Body of pancreas (tissue), 4 donors: ENCODE results near the gene TXNL4B.

Experiments
- POLR2A ChIP-seq, 3 donors: fragments of 450-650 bp; IDR thresholded peaks; one replicate each; pipeline ENCODE4 v1.6.1; 2016; ENCODE audit warnings: antibody characterized with exemption in 3 of 3, mild to moderate bottlenecking in 2 of 3
- TF ChIP-seq, protein P1 (sequence below), 7 experiments: fragments of 450-650 bp in 4 of 7; fragments of 200-600 bp in 3 of 7; sonication (generic) in 3 of 7; IDR thresholded peaks; one replicate each; pipeline ENCODE4 v1.5.1; 2016 to 2019; ENCODE audit warnings: antibody characterized with exemption in 7 of 7

DNA sequence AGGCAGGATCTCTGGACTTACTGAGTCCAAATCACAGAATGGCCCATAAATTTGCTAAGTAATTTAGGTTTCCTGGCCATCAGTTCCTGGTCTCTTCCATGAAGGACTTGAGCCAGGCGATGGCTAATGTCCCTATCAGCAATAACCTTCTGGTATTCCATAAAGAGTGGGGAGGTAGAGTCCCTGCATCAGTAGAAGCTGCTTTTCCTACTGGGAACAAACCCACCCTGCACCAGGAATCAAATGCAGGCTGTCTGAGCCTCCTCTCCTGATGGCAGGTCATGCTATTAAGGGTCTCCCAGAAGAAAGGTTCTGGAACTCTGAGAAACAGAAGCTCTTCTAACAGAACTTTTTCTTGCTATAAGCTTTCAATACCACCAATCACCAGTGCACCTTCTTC, 31.9 kb downstream of the TXNL4B start:
- TF ChIP-seq, protein P1, sequence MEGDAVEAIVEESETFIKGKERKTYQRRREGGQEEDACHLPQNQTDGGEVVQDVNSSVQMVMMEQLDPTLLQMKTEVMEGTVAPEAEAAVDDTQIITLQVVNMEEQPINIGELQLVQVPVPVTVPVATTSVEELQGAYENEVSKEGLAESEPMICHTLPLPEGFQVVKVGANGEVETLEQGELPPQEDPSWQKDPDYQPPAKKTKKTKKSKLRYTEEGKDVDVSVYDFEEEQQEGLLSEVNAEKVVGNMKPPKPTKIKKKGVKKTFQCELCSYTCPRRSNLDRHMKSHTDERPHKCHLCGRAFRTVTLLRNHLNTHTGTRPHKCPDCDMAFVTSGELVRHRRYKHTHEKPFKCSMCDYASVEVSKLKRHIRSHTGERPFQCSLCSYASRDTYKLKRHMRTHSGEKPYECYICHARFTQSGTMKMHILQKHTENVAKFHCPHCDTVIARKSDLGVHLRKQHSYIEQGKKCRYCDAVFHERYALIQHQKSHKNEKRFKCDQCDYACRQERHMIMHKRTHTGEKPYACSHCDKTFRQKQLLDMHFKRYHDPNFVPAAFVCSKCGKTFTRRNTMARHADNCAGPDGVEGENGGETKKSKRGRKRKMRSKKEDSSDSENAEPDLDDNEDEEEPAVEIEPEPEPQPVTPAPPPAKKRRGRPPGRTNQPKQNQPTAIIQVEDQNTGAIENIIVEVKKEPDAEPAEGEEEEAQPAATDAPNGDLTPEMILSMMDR (IDR thresholded peaks at IDR 0.05) = no peak
- TF ChIP-seq POLR2A (IDR thresholded peaks at IDR 0.05) = no peak
